ENCODE data around the gene MAB21L4.

MAB21L4 gene

GRCh38 chr2:240895656-240896388, at the start of gene MAB21L4:
Gene MAB21L4 (minus strand): TSS chr2:240896156. CDS start chr2:240895997, 159 bp downstream.
- DNase-seq = no peak

GRCh38 chr2:240936106-240936505, 40.1 kb upstream of the MAB21L4 start:
- no peak for DNase-seq

GRCh38 chr2:240935103-240935876, 39.3 kb upstream of the MAB21L4 start:
- DNase-seq = no peak

- DNase-seq = no peak
These were observed 38.7 kb upstream of the MAB21L4 start for GRCh38 chr2:240934701-240935102.

GRCh38 chr2:240933966-240934700, 38.2 kb upstream of the MAB21L4 start:
- no peak for DNase-seq

- DNase-seq = no peak
These were observed 37.4 kb upstream of the MAB21L4 start for GRCh38 chr2:240933048-240933965.

GRCh38 chr2:240932724-240933047, 36.7 kb upstream of the MAB21L4 start:
- no peak for DNase-seq

GRCh38 chr2:240932001-240932723, 36.2 kb upstream of the MAB21L4 start:
- DNase-seq = no peak

GRCh38 chr2:240931319-240931949, 35.5 kb upstream of the MAB21L4 start:
- no peak for DNase-seq

GRCh38 chr2:240930631-240931318, 34.8 kb upstream of the MAB21L4 start:
- DNase-seq = no peak

GRCh38 chr2:240930096-240930630, 34.2 kb upstream of the MAB21L4 start:
- no peak for DNase-seq

GRCh38 chr2:240929364-240930095, 33.6 kb upstream of the MAB21L4 start:
- DNase-seq = no peak

GRCh38 chr2:240928476-240929363, 32.8 kb upstream of the MAB21L4 start:
- DNase-seq = no peak

GRCh38 chr2:240927390-240927781, 31.4 kb upstream of the MAB21L4 start:
- no peak for DNase-seq

GRCh38 chr2:240926516-240927389, 30.8 kb upstream of the MAB21L4 start:
- no peak for DNase-seq

- DNase-seq = no peak
These were observed 29.9 kb upstream of the MAB21L4 start for GRCh38 chr2:240925568-240926515.

GRCh38 chr2:240925191-240925567, 29.2 kb upstream of the MAB21L4 start:
- no peak for DNase-seq

All from NCI-H748 treated with DMSO at 0.1 percent for 48 hours (cell line).